Stomach (tissue), 4 donors: ENCODE data around the gene ACACB.

Experiments
- EP300 ChIP-seq: sonication (generic); formaldehyde crosslinking; IDR thresholded peaks from one replicate; pipeline ENCODE4 v1.6.1; 2017; ENCODE audit warnings: antibody characterized with exemption
- POLR2A ChIP-seq, 4 donors: fragments of 450-650 bp; IDR thresholded peaks; one replicate each; pipeline ENCODE4 v1.6.1; 2016; ENCODE audit warnings: antibody characterized with exemption in 4 of 4, control low read depth in 2 of 4, mild to moderate bottlenecking in 1 of 4, moderate library complexity in 1 of 4
- POLR2AphosphoS5 ChIP-seq, 3 donors: sonication (generic); formaldehyde crosslinking; IDR thresholded peaks; one replicate each; pipeline ENCODE4 v1.6.1; 2016; ENCODE audit warnings: antibody characterized with exemption in 3 of 3
- TF ChIP-seq, protein P1 (sequence below), 7 experiments: fragments of 450-650 bp in 4 of 7; fragments of 200-600 bp in 3 of 7; sonication (generic) in 3 of 7; IDR thresholded peaks; one replicate each; pipeline ENCODE4 v1.5.1; 2016 to 2019; ENCODE audit warnings: antibody characterized with exemption in 7 of 7, control low read depth in 2 of 7, mild to moderate bottlenecking in 1 of 7

DNA sequence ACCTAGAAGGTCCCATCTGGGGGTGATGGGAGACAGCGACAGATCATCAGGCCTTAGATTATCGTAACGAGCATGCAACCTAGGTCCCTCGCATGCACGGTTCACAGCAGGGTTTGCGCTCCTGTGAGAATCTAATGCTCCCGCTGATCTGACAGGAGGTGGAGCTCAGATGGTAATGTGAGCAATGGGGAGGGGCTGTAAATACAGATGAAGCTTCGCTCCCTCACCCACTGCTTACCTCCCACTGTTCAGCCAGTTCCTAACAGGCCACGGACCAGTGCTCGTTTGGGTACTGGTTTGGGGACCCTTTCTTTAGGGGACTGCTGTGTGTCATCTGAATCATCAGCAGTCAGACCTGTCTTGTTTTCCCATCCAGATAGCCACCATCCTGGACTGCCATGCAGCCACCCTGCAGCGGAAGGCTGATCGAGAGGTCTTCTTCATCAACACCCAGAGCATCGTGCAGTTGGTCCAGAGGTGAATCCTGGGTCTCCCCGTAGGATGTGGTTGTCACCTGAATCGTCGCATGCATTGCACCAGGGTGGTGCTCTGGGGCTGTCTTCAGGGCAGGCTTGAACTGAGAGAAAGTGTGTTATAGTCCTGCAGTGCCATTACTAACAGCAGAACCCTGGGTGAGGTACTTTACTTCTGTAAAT is 96.2 kb downstream of the ACACB start:
- TF ChIP-seq POLR2A (IDR thresholded peaks at IDR 0.05) (no peak), POLR2AphosphoS5 (IDR thresholded peaks at IDR 0.05) (no peak), EP300 (no peak)
- TF ChIP-seq, protein P1, sequence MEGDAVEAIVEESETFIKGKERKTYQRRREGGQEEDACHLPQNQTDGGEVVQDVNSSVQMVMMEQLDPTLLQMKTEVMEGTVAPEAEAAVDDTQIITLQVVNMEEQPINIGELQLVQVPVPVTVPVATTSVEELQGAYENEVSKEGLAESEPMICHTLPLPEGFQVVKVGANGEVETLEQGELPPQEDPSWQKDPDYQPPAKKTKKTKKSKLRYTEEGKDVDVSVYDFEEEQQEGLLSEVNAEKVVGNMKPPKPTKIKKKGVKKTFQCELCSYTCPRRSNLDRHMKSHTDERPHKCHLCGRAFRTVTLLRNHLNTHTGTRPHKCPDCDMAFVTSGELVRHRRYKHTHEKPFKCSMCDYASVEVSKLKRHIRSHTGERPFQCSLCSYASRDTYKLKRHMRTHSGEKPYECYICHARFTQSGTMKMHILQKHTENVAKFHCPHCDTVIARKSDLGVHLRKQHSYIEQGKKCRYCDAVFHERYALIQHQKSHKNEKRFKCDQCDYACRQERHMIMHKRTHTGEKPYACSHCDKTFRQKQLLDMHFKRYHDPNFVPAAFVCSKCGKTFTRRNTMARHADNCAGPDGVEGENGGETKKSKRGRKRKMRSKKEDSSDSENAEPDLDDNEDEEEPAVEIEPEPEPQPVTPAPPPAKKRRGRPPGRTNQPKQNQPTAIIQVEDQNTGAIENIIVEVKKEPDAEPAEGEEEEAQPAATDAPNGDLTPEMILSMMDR (IDR thresholded peaks at IDR 0.05) = no peak
